22Rv1 (cell line): Measurements from ENCODE around the gene VPS35L.
A peak's percentile ranks its signal among the peaks of the same experiment; 100 is the strongest.

ENCODE experiments used
- H3K27ac ChIP-seq: fragments of 450-650 bp; 2 replicates; pipeline ENCODE4 v1.5.1; 2017
- CTCF ChIP-seq: fragments of 450-650 bp; IDR thresholded peaks from 2 replicates; pipeline ENCODE4 v1.5.1; 2017; ENCODE audit warnings: mild to moderate bottlenecking
- ZFX ChIP-seq: fragments of 450-650 bp; IDR thresholded peaks from 2 replicates; pipeline ENCODE4 v1.6.1; 2017; ENCODE audit warnings: antibody characterized with exemption, borderline replicate concordance

The VPS35L gene

GRCh38 chr16:19582050-19582831, 26.7 kb downstream of the VPS35L start:
- TF ChIP-seq ZFX (no peak), CTCF (no peak)
- H3K27ac ChIP-seq, result no peak overlapping the region

- TF ChIP-seq ZFX, result no peak
- TF ChIP-seq CTCF, result peak; percentile 96
- no peak overlapping the region for H3K27ac ChIP-seq
Observed at GRCh38 chr16:19583665-19584300, 28.3 kb downstream of the VPS35L start.

DNA sequence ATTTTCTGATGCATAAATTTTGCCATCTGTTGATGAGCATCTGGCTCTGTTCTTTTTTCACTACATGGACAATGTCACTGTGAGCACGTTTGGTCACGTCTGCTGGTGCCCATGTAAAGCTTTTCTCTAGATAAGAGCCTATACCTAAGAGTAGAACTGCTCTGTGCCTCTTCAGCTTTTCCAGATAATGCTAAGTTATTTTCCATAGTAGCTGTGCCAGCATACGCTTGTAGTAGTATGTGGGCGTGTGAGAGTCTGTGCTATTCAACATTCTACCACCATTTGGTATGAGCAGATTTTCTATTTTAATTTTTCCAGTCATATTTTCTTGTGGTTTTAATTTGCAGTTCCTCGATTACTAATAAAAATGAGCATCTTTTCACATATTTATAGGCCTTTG, 33.2 kb downstream of the VPS35L start:
- no peak for TF ChIP-seq CTCF
- TF ChIP-seq ZFX, result no peak
- no peak overlapping the region for H3K27ac ChIP-seq

- TF ChIP-seq CTCF, result no peak
- TF ChIP-seq ZFX, result no peak
Observed at GRCh38 chr16:19589106-19589505, 33.6 kb downstream of the VPS35L start.

DNA sequence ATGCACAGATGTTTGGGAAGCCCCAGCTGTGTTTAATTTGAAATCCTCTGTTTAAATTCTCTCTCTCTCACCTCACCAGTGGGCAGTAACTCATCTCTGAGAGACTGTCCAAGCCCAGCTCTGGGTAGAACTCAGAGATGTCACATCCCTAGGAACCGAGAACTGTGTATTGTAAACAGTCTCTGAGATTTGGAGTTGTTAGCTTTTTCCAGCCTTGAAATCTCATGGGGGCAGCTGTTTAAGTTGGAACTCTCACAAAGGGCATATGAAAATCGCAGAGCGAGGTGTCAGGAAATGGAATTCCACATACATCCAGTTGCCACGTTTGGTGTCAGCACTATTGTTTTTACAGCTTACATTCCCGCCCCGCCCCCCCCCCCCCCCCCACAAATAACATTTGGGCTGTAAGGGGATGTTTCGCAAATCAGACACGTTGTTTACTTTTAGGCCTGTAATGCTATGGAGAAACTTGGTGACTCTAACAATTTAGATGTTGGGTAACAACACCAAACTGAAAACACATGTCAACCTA, 34.3 kb downstream of the VPS35L start:
- H3K27ac ChIP-seq, result no peak overlapping the region
- TF ChIP-seq CTCF, result no peak

More at GRCh38 chr16:19589106-19589505, 33.6 kb downstream of the VPS35L start:
- no peak overlapping the region for H3K27ac ChIP-seq

- TF ChIP-seq CTCF (no peak), ZFX (no peak)
Observed at GRCh38 chr16:19595043-19595767, 39.7 kb downstream of the VPS35L start.

More at GRCh38 chr16:19595043-19595767, 39.7 kb downstream of the VPS35L start:
- H3K27ac ChIP-seq, result no peak overlapping the region
